AG08395 (cell line): ENCODE data around the gene INTS14.

Experiments used
- DNase-seq: peaks from one replicate; pipeline ENCODE4 v3.0.0; 2012; ENCODE audit warnings: mixed read lengths, low spot score

The INTS14 gene

GRCh38 chr15:65610871-65611718, at the start of gene INTS14:
Gene INTS14, minus strand, starts transcription at chr15:65611131. Its CDS starts 3,751 bp downstream, at chr15:65607380.
- peak; percentile 99 for DNase-seq

GRCh38 chr15:65659502-65660052, 48.6 kb upstream of the INTS14 start:
- no peak for DNase-seq

GRCh38 chr15:65655457-65655856, 44.5 kb upstream of the INTS14 start:
- DNase-seq, result no peak

- DNase-seq, result peak; percentile 40
Measured at GRCh38 chr15:65655026-65655425, 44.1 kb upstream of the INTS14 start.

- no peak for DNase-seq
Measured at GRCh38 chr15:65653801-65654521, 43.0 kb upstream of the INTS14 start.

- DNase-seq, result peak; percentile 58
Measured at GRCh38 chr15:65653341-65653740, 42.4 kb upstream of the INTS14 start.

GRCh38 chr15:65651831-65652749, 41.2 kb upstream of the INTS14 start:
- DNase-seq, result no peak

- DNase-seq, result no peak
Measured at GRCh38 chr15:65651042-65651322, 40.1 kb upstream of the INTS14 start.

GRCh38 chr15:65650312-65651041, 39.5 kb upstream of the INTS14 start:
- DNase-seq, result no peak

- DNase-seq, result no peak
Measured at GRCh38 chr15:65646486-65646885, 35.6 kb upstream of the INTS14 start.

GRCh38 chr15:65645392-65645791, 34.5 kb upstream of the INTS14 start:
- no peak for DNase-seq

- DNase-seq, result no peak
Measured at GRCh38 chr15:65644282-65644681, 33.4 kb upstream of the INTS14 start.

- no peak for DNase-seq
Measured at GRCh38 chr15:65642594-65642993, 31.7 kb upstream of the INTS14 start.

- DNase-seq, result no peak
Measured at GRCh38 chr15:65641768-65642475, 31.0 kb upstream of the INTS14 start.

GRCh38 chr15:65639509-65639908, 28.6 kb upstream of the INTS14 start:
- DNase-seq, result no peak

GRCh38 chr15:65638681-65639089, 27.8 kb upstream of the INTS14 start:
- peak; percentile 86 for DNase-seq

- no peak for DNase-seq
Measured at GRCh38 chr15:65638109-65638508, 27.2 kb upstream of the INTS14 start.

GRCh38 chr15:65634356-65634755, 23.4 kb upstream of the INTS14 start:
- no peak for DNase-seq

GRCh38 chr15:65633752-65634151, 22.8 kb upstream of the INTS14 start:
- no peak for DNase-seq

- DNase-seq, result no peak
Measured at GRCh38 chr15:65632780-65633375, 21.9 kb upstream of the INTS14 start.
